Panc1 (cell line): ENCODE results near the gene ZNF653.

Source experiments
- POLR2AphosphoS5 ChIP-seq: IDR thresholded peaks from 2 replicates; pipeline ENCODE4 v1.6.1; 2012; ENCODE audit warnings: mild to moderate bottlenecking, low read depth, low read length, moderate library complexity
- SIN3A ChIP-seq: IDR thresholded peaks from 2 replicates; pipeline ENCODE4 v1.6.1; 2012; ENCODE audit warnings: low read depth, mild to moderate bottlenecking, low read length, moderate library complexity, borderline replicate concordance; ENCODE audit not compliant: insufficient read depth
- TCF7L2 ChIP-seq: IDR thresholded peaks from 2 replicates; pipeline ENCODE4 v1.6.1; 2011; ENCODE audit warnings: mild to moderate bottlenecking, low read depth, low read length, inconsistent platforms
- TF ChIP-seq, protein P1 (sequence below): fragments of 450-650 bp; IDR thresholded peaks from 2 replicates; pipeline ENCODE4 v1.5.1; 2017; ENCODE audit warnings: mild to moderate bottlenecking
- TF ChIP-seq, protein P2 (sequence below), 2 experiments: IDR thresholded peaks; 2 replicates each; pipeline ENCODE4 v1.6.1; 2011 to 2012; ENCODE audit warnings: low read depth in 2 of 2, control low read depth in 1 of 2, low read length in 1 of 2, mild to moderate bottlenecking in 1 of 2, moderate library complexity in 1 of 2; ENCODE audit not compliant: insufficient read depth in 1 of 2

DNA sequence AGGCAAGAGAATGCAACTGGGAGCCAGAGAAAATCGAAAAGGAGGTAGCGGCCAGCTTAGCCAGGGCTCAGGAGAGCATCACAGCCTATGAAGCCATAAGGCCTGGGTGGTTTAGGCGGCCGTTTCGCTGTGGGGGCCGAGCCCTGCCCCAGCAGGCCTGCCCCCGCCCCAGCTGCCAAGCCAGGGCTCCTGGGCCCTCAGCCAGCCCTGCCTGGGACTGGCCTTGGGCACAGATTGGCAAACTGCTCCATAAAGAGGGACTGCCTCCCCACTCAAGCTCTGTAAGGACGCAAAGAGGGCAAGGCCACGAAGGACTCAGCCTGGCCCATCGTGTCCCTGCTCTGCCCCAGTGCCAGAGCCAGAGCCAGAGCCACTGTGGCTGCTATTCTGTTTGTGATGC lies 10.2 kb downstream of the ZNF653 start:
- TF ChIP-seq, protein P1, sequence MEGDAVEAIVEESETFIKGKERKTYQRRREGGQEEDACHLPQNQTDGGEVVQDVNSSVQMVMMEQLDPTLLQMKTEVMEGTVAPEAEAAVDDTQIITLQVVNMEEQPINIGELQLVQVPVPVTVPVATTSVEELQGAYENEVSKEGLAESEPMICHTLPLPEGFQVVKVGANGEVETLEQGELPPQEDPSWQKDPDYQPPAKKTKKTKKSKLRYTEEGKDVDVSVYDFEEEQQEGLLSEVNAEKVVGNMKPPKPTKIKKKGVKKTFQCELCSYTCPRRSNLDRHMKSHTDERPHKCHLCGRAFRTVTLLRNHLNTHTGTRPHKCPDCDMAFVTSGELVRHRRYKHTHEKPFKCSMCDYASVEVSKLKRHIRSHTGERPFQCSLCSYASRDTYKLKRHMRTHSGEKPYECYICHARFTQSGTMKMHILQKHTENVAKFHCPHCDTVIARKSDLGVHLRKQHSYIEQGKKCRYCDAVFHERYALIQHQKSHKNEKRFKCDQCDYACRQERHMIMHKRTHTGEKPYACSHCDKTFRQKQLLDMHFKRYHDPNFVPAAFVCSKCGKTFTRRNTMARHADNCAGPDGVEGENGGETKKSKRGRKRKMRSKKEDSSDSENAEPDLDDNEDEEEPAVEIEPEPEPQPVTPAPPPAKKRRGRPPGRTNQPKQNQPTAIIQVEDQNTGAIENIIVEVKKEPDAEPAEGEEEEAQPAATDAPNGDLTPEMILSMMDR: no peak
- no peak for TF ChIP-seq POLR2AphosphoS5
- TF ChIP-seq, protein P2, sequence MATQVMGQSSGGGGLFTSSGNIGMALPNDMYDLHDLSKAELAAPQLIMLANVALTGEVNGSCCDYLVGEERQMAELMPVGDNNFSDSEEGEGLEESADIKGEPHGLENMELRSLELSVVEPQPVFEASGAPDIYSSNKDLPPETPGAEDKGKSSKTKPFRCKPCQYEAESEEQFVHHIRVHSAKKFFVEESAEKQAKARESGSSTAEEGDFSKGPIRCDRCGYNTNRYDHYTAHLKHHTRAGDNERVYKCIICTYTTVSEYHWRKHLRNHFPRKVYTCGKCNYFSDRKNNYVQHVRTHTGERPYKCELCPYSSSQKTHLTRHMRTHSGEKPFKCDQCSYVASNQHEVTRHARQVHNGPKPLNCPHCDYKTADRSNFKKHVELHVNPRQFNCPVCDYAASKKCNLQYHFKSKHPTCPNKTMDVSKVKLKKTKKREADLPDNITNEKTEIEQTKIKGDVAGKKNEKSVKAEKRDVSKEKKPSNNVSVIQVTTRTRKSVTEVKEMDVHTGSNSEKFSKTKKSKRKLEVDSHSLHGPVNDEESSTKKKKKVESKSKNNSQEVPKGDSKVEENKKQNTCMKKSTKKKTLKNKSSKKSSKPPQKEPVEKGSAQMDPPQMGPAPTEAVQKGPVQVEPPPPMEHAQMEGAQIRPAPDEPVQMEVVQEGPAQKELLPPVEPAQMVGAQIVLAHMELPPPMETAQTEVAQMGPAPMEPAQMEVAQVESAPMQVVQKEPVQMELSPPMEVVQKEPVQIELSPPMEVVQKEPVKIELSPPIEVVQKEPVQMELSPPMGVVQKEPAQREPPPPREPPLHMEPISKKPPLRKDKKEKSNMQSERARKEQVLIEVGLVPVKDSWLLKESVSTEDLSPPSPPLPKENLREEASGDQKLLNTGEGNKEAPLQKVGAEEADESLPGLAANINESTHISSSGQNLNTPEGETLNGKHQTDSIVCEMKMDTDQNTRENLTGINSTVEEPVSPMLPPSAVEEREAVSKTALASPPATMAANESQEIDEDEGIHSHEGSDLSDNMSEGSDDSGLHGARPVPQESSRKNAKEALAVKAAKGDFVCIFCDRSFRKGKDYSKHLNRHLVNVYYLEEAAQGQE (IDR thresholded peaks at IDR 0.05; ENCODE audit: insufficient read depth in 1 of 2, low read depth in 2 of 2, low read length in 1 of 2): no peak
- TF ChIP-seq SIN3A: no peak
- TF ChIP-seq TCF7L2: no peak
